ENCODE data around the gene TSKU.

- TF ChIP-seq CTCF (IDR thresholded peaks at IDR 0.05) (no peak), POLR2A (IDR thresholded peaks at IDR 0.05) (no peak)
Measured at GRCh38 chr11:76824083-76824939, 41.2 kb downstream of the TSKU start.
